Measurements from ENCODE around the gene ZNF689.

GRCh38 chr16:30636599-30636998 is 26.4 kb upstream of the ZNF689 start:
- TF ChIP-seq PKNOX1 (IDR thresholded peaks at IDR 0.05) (no peak), NFRKB (IDR thresholded peaks at IDR 0.05) (no peak), FOXM1 (IDR thresholded peaks at IDR 0.05; ENCODE audit: borderline replicate concordance) (no peak)

All from HEK293T (cell line).